Measurements from ENCODE around the gene RAX2.

DNA sequence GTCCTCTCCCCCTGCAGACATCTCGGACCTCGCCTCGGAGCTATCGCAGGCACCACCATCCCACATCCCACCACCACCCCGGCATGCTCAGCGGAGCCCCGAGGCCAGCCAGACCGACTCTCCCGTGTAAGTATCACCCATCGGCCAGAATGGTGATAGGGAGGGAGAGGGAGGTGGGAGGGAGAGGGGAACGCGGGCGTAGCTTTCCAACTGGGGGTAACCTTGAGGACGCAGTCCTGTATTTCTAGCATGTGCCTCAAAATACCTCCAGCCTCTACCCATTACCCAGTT, 37.8 kb downstream of the RAX2 start:
- TF ChIP-seq KLF16 (CRISPR knock-in tag; IDR thresholded peaks at IDR 0.05) (no peak), TAF1 (CRISPR knock-in tag; IDR thresholded peaks at IDR 0.05) (no peak), FOXA1 (IDR thresholded peaks at IDR 0.05) (no peak), FOXA1 (CRISPR knock-in tag; IDR thresholded peaks at IDR 0.05) (no peak), MLLT10 (CRISPR knock-in tag; IDR thresholded peaks at IDR 0.05) (no peak), SIN3A (IDR thresholded peaks at IDR 0.05; ENCODE audit: borderline replicate concordance, low read depth, low read length) (no peak), NFKB2 (CRISPR knock-in tag; IDR thresholded peaks at IDR 0.05; ENCODE audit: borderline replicate concordance) (no peak), ZNF580 (CRISPR knock-in tag; IDR thresholded peaks at IDR 0.05; ENCODE audit: borderline replicate concordance, low read depth) (no peak), ZBTB3 (CRISPR knock-in tag; IDR thresholded peaks at IDR 0.05; ENCODE audit: borderline replicate concordance, low read depth) (no peak), SP1 (IDR thresholded peaks at IDR 0.05) (no peak), SP1 (CRISPR knock-in tag; IDR thresholded peaks at IDR 0.05) (no peak), POLR2AphosphoS5 (IDR thresholded peaks at IDR 0.05; ENCODE audit: low read depth, low read length) (no peak), ZNF33B (CRISPR knock-in tag; IDR thresholded peaks at IDR 0.05) (no peak), SOX6 (IDR thresholded peaks at IDR 0.05) (no peak), SOX6 (CRISPR knock-in tag; IDR thresholded peaks at IDR 0.05) (no peak)
- TF ChIP-seq, protein P1, sequence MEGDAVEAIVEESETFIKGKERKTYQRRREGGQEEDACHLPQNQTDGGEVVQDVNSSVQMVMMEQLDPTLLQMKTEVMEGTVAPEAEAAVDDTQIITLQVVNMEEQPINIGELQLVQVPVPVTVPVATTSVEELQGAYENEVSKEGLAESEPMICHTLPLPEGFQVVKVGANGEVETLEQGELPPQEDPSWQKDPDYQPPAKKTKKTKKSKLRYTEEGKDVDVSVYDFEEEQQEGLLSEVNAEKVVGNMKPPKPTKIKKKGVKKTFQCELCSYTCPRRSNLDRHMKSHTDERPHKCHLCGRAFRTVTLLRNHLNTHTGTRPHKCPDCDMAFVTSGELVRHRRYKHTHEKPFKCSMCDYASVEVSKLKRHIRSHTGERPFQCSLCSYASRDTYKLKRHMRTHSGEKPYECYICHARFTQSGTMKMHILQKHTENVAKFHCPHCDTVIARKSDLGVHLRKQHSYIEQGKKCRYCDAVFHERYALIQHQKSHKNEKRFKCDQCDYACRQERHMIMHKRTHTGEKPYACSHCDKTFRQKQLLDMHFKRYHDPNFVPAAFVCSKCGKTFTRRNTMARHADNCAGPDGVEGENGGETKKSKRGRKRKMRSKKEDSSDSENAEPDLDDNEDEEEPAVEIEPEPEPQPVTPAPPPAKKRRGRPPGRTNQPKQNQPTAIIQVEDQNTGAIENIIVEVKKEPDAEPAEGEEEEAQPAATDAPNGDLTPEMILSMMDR (CRISPR knock-in tag; IDR thresholded peaks at IDR 0.05) = no peak
- TF ChIP-seq, protein P2, sequence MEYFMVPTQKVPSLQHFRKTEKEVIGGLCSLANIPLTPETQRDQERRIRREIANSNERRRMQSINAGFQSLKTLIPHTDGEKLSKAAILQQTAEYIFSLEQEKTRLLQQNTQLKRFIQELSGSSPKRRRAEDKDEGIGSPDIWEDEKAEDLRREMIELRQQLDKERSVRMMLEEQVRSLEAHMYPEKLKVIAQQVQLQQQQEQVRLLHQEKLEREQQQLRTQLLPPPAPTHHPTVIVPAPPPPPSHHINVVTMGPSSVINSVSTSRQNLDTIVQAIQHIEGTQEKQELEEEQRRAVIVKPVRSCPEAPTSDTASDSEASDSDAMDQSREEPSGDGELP (IDR thresholded peaks at IDR 0.05; ENCODE audit: borderline replicate concordance, low read depth) = no peak
